Activated T-cell treated with anti-CD3 and anti-CD28 coated beads for 48 hours (primary cell): ENCODE results near the gene SPI1.
"Not testable (repeated sequence)": the region's sequence is repeated elsewhere in the genome, so short reads cannot be mapped to it uniquely, and the experiment has no call there.

ENCODE experiments used
- DNase-seq: peaks from one replicate; pipeline ENCODE4 v3.0.0-alpha.2; 2020; ENCODE audit warnings: low read depth

The SPI1 gene

DNA sequence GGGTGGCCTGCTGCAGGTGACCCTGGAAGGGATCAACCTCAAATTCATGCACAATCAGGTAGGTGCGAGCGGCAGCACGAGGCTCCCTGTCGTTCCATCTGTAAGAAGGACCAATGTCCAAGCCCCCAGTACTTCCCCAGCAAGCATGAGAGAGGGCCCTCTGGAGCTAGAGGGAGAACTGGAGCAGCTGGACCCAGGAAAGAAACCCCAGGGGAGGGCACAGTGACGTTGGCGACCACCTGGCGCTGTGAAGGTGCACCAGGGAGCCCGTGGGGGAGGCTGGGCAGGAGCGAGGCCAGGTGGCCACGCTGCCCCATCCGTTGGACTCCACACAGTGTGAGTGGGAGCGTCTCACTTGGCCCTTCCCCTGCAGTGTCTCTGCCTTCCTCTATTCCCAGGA lies 53.8 kb downstream of the SPI1 start:
- no peak for DNase-seq

DNA sequence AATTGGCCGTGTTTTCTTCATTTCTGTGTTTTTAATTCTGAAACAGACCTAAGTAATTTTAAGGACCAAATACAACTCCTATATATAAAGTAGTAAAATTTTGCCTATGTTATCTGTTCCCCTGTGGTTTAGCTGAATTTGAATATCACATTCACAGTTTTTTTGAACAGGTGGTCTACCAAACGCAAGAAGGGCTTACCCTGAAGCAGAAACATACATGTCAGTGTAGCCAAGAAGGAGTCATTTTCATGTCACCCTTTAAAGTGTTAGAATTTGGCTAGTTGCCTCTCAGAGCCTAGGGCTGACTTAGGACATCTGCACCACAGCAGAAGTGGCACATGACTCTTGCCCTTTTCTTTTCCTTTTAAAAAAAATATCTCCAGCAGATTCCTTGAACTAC lies 60.2 kb downstream of the SPI1 start:
- DNase-seq = no peak

DNA sequence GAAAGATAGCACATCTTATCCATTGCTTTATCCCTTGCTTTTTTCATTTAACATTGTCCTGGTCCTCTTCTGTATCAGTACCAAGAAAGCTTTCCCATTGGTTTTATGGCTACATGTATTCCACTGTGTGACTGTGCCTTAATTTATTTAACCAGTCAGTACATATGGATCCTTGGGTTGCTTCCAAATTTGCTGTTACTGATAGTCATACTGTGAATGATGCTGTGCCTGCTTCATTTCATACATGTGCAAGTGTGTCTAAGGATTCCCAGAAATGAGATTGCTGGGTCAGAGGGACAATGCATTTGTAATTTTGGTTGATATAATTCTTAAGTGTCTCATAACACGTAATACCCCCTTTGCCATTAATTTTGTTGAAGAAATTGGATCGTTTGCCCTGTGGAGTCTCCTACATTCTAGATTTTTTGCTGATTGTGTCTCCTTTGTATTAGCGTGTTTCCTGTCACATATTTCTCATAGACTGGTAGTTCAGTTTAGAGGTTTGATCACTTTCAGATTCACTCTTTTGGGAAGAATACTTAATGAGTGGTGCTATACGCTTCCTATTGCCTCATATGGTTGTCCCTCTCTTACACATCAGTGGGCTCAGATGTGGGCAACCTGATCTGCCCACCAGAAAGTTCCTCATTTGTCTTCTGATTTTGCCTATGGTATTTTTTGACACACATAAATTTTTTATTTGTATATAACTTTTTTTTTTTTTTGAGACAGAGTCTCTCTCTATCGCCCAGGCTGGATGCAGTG lies 61.1 kb downstream of the SPI1 start:
- DNase-seq = no peak

DNA sequence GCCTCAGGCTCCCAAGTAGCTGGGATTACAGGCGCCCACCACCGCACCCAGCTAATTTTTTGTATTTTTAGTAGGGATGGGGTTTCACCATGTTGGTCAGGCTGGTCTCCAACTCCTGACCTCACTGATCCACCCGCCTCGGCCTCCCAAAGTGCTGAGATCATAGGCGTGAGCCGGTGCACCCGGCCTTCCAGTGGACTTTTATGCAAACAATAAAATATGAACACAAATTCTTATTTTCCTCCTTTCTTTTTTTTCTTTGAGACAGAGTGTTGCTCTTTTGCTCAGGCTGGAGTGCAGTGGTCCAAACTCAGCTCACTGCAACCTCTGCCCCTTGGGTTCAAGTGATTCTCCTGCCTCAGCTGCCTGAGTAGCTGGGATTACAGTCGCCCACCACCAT lies 61.8 kb downstream of the SPI1 start:
- not testable (repeated sequence) for DNase-seq

DNA sequence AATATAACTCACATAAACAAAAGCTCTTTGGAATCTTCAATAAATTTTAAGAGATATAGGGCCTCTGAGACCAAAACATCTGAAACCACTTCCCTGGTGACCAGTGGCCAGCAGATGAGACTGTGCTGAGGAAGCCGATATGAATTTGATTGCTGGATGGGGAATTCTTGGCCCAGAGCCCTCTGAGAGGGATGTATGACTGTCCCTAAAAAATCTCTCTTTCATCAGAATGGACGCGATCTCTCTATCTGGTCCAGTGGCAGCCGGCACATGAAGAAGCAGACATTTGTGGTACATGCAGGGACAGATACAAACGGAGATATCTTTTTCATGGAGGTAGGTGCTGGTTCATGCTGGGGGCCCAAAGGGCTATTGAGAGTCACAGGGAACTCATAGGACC lies 63.4 kb downstream of the SPI1 start:
- DNase-seq = no peak

DNA sequence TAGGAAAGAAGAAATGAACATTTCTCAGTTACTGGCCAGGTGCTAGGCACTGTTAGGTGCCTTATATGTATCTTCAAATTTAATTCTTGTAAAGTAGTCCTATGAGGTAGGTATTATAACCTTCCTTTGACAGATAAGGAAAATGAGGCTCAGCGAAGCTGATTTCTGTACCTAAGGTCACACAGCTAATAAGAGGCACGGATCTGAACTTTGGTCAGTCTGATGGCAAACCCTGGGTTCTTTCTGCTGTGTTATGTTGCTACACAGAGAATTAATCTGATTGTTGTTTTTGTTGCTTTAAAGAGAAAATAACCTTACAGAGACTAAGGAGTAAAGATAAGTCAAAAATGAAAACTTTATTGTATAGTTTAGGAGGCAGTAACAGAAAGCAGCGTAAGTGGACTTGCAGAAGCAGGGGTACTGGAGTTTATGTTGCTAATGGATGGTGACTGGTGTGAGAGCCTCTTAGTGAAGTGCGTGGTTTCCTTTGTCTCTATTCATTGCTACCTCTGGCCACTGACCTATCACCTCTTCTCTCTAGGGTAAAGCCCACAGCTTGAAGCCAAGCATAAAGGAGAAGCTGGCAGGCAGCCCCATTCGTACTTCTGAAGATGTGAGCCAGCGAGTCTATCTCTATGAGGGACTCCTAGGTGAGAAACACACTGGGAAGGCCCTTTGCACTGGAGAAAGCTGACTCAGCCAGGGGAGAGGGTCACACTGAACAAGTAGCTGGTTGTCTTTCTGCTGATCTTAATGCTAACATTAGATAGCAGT lies 70.1 kb downstream of the SPI1 start:
- no peak for DNase-seq

DNA sequence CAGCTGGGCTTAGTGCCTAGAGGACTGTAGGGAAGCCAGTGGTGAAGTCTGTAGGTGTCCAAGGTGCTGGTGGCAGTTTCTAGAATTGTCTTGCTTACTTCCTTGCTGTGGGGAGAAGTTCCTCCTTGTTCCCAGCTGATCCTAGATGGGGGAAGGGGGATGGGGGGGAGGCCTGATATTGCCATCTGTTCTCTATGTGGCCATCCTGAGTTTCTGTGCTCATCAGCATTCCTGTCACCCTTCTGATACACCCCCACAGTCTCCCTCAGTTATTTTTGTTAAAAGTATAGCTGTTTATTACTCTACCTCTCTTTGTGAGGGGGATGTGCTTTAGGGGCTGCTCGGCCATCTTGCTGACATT lies 71.9 kb downstream of the SPI1 start:
- DNase-seq = no peak

DNA sequence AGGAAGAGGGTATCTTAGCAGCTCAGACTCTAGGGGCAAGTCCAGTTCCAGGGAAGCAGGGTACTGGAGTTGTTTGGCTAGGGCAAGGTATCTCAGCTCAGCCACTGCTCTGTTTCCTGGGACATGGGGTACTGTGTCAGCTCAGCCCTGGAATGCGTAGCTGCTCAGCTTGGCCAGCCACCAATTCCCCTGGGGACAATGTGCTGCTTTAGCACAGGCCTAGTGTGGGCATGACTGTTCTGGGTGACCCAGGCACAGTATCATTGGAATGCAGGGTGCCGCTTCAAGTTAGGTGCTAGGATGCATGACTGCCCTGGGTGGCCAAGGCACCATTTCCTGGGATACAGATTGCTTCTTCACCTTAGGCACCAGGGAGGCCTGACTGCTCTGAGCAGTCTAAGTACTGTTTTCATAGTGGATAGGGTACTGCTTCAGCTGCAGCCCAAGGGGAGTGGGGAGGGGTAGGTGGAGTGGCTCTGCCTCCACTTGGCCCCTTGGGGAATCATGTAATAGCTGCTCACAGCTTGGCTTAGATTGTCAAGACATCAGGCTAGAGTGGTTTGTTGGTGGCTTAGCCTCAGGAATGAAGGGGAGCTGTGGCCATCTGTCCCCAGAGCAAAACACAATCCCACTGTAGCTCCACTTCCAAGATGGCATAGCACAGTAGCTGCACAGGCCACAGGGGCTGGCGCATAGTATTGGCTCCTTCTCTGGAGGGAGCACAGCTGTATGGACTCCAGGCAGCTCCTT lies 72.4 kb downstream of the SPI1 start:
- DNase-seq = no peak
